IPS-15b (cell line): Measurements from ENCODE around the gene RICTOR.
A peak's percentile ranks its signal among the peaks of the same experiment; 100 is the strongest.

Experiments
- H3K27me3 ChIP-seq: one replicate; pipeline ENCODE4 v1.6.1; 2013; ENCODE audit warnings: low read length; ENCODE audit not compliant: control insufficient read depth, insufficient read depth
- H3K36me3 ChIP-seq: one replicate; pipeline ENCODE4 v1.6.1; 2013; ENCODE audit warnings: low read length; ENCODE audit not compliant: control insufficient read depth, insufficient read depth
- H3K4me1 ChIP-seq: one replicate; pipeline ENCODE4 v1.6.1; 2013; ENCODE audit warnings: mild to moderate bottlenecking, low read length; ENCODE audit not compliant: control insufficient read depth, insufficient read depth
- H3K4me3 ChIP-seq: one replicate; pipeline ENCODE4 v1.5.1; 2013; ENCODE audit warnings: low read depth, low read length
- H3K9ac ChIP-seq: one replicate; pipeline ENCODE4 v1.6.1; 2013; ENCODE audit warnings: low read depth, mild to moderate bottlenecking, low read length
- H3K9me3 ChIP-seq: one replicate; pipeline ENCODE4 v1.6.1; 2013; ENCODE audit warnings: mild to moderate bottlenecking, low read length; ENCODE audit not compliant: control insufficient read depth, insufficient read depth

Gene RICTOR

GRCh38 chr5:39072925-39073766, 1.1 kb downstream of the RICTOR start:
- Histone ChIP-seq H3K36me3 (peaks cover 2% of the 10 kb centered on the region), H3K4me3 (peak overlapping the region; percentile 82), H3K27me3 (no peaks in the 10 kb centered on the region), H3K4me1 (peaks cover 10% of the 10 kb centered on the region), H3K9ac (peak overlapping the region; percentile 70), H3K9me3 (no peaks in the 10 kb centered on the region)

GRCh38 chr5:39068099-39068498, 6.1 kb downstream of the RICTOR start:
- no peak overlapping the region for H3K9ac ChIP-seq
- no peaks in the 10 kb centered on the region for H3K9me3 ChIP-seq
- no peak overlapping the region for H3K4me3 ChIP-seq
- H3K36me3 ChIP-seq: no peaks in the 10 kb centered on the region
- H3K4me1 ChIP-seq: peaks cover 7% of the 10 kb centered on the region
- no peaks in the 10 kb centered on the region for H3K27me3 ChIP-seq

GRCh38 chr5:39064450-39064849, 9.7 kb downstream of the RICTOR start:
- H3K4me1 ChIP-seq: peaks cover 3% of the 10 kb centered on the region
- H3K27me3 ChIP-seq: no peaks in the 10 kb centered on the region
- H3K9ac ChIP-seq: no peak overlapping the region
- no peaks in the 10 kb centered on the region for H3K36me3 ChIP-seq
- no peaks in the 10 kb centered on the region for H3K9me3 ChIP-seq
- no peak overlapping the region for H3K4me3 ChIP-seq

- H3K36me3 ChIP-seq: no peaks in the 10 kb centered on the region
- H3K27me3 ChIP-seq: no peaks in the 10 kb centered on the region
- no peak overlapping the region for H3K9ac ChIP-seq
- no peaks in the 10 kb centered on the region for H3K9me3 ChIP-seq
- H3K4me3 ChIP-seq: no peak overlapping the region
- no peaks in the 10 kb centered on the region for H3K4me1 ChIP-seq
Observed at GRCh38 chr5:39063037-39063436, 11.2 kb downstream of the RICTOR start.

- Histone ChIP-seq H3K9me3 (no peaks in the 10 kb centered on the region), H3K4me1 (no peaks in the 10 kb centered on the region), H3K9ac (no peak overlapping the region), H3K36me3 (no peaks in the 10 kb centered on the region), H3K4me3 (no peak overlapping the region), H3K27me3 (no peaks in the 10 kb centered on the region)
Observed at GRCh38 chr5:39062530-39062929, 11.7 kb downstream of the RICTOR start.

GRCh38 chr5:39062104-39062503, 12.1 kb downstream of the RICTOR start:
- Histone ChIP-seq H3K9ac (no peak overlapping the region), H3K4me3 (no peak overlapping the region), H3K36me3 (no peaks in the 10 kb centered on the region), H3K27me3 (no peaks in the 10 kb centered on the region), H3K9me3 (no peaks in the 10 kb centered on the region), H3K4me1 (no peaks in the 10 kb centered on the region)

- H3K9me3 ChIP-seq: no peaks in the 10 kb centered on the region
- no peaks in the 10 kb centered on the region for H3K36me3 ChIP-seq
- H3K4me3 ChIP-seq: no peak overlapping the region
- H3K27me3 ChIP-seq: no peaks in the 10 kb centered on the region
- H3K4me1 ChIP-seq: no peaks in the 10 kb centered on the region
- no peak overlapping the region for H3K9ac ChIP-seq
Observed at GRCh38 chr5:39059064-39059463, 15.1 kb downstream of the RICTOR start.

- H3K4me1 ChIP-seq: no peaks in the 10 kb centered on the region
- H3K4me3 ChIP-seq: no peak overlapping the region
- H3K9me3 ChIP-seq: no peaks in the 10 kb centered on the region
- no peaks in the 10 kb centered on the region for H3K27me3 ChIP-seq
- H3K36me3 ChIP-seq: no peaks in the 10 kb centered on the region
- no peak overlapping the region for H3K9ac ChIP-seq
Observed at GRCh38 chr5:39058178-39058921, 15.8 kb downstream of the RICTOR start.

GRCh38 chr5:39057734-39058133, 16.5 kb downstream of the RICTOR start:
- Histone ChIP-seq H3K36me3 (no peaks in the 10 kb centered on the region), H3K4me1 (no peaks in the 10 kb centered on the region), H3K9me3 (no peaks in the 10 kb centered on the region), H3K9ac (no peak overlapping the region), H3K4me3 (no peak overlapping the region), H3K27me3 (no peaks in the 10 kb centered on the region)

- no peaks in the 10 kb centered on the region for H3K4me1 ChIP-seq
- H3K27me3 ChIP-seq: no peaks in the 10 kb centered on the region
- H3K36me3 ChIP-seq: no peaks in the 10 kb centered on the region
- no peak overlapping the region for H3K4me3 ChIP-seq
- no peak overlapping the region for H3K9ac ChIP-seq
- H3K9me3 ChIP-seq: no peaks in the 10 kb centered on the region
Observed at GRCh38 chr5:39055768-39056398, 18.3 kb downstream of the RICTOR start.

- Histone ChIP-seq H3K4me1 (no peaks in the 10 kb centered on the region), H3K4me3 (no peak overlapping the region), H3K27me3 (no peaks in the 10 kb centered on the region), H3K36me3 (no peaks in the 10 kb centered on the region), H3K9ac (no peak overlapping the region), H3K9me3 (no peaks in the 10 kb centered on the region)
Observed at GRCh38 chr5:39055027-39055767, 19.0 kb downstream of the RICTOR start.
